Activated naive CD8-positive, alpha-beta T cell treated with anti-CD3 and anti-CD28 coated beads for 36 hours (primary cell): ENCODE data around the gene SLC12A1. TPM values are rescaled to one million over a fixed set of nuclear protein-coding genes. Genes with fewer than 3 reads are reported as not detected.

Experiments used
- DNase-seq: peaks from one replicate; pipeline ENCODE4 v3.0.0; 2021
- H3K27ac Mint-ChIP-seq: one replicate; pipeline ENCODE4 v1.8.0; 2022; ENCODE audit warnings: mild to moderate bottlenecking, moderate library complexity, mixed read lengths
- H3K27me3 Mint-ChIP-seq: one replicate; pipeline ENCODE4 v1.8.0; 2022; ENCODE audit warnings: mild to moderate bottlenecking, mixed read lengths
- H3K36me3 Mint-ChIP-seq: one replicate; pipeline ENCODE4 v1.8.0; 2021; ENCODE audit warnings: mild to moderate bottlenecking, mixed read lengths
- H3K4me1 Mint-ChIP-seq: one replicate; pipeline ENCODE4 v1.8.0; 2021; ENCODE audit warnings: mixed read lengths
- H3K4me3 Mint-ChIP-seq: one replicate; pipeline ENCODE4 v1.8.0; 2022; ENCODE audit warnings: mild to moderate bottlenecking, moderate library complexity, mixed read lengths
- H3K9me3 Mint-ChIP-seq: one replicate; pipeline ENCODE4 v1.8.0; 2022; ENCODE audit warnings: mixed read lengths
- total RNA-seq, 2 experiments: library from RNA; stranded (reverse); gene quantifications; one replicate each; pipeline ENCODE4 v1.2.3, GENCODE V29; 2021

SLC12A1 gene
- total RNA-seq, 2 experiments from 2014 or later, result not detected

GRCh38 chr15:48273049-48273448, 66.9 kb downstream of the SLC12A1 start:
- Mint-ChIP-seq H3K9me3 (no peaks in the 10 kb centered on the region), H3K27ac (no peak overlapping the region), H3K4me3 (no peak overlapping the region), H3K36me3 (no peaks in the 10 kb centered on the region), H3K4me1 (no peaks in the 10 kb centered on the region), H3K27me3 (peaks cover 7% of the 10 kb centered on the region)
- DNase-seq, result no peak

GRCh38 chr15:48278666-48279065, 72.6 kb downstream of the SLC12A1 start:
- Mint-ChIP-seq H3K36me3 (no peaks in the 10 kb centered on the region), H3K4me3 (no peak overlapping the region), H3K27ac (no peak overlapping the region), H3K27me3 (no peaks in the 10 kb centered on the region), H3K4me1 (no peaks in the 10 kb centered on the region), H3K9me3 (no peaks in the 10 kb centered on the region)
- DNase-seq, result no peak

GRCh38 chr15:48279608-48280007, 73.5 kb downstream of the SLC12A1 start:
- DNase-seq, result no peak
- H3K27me3 Mint-ChIP-seq, result no peaks in the 10 kb centered on the region
- H3K4me3 Mint-ChIP-seq, result no peak overlapping the region
- no peak overlapping the region for H3K27ac Mint-ChIP-seq
- H3K4me1 Mint-ChIP-seq, result no peaks in the 10 kb centered on the region
- H3K9me3 Mint-ChIP-seq, result no peaks in the 10 kb centered on the region
- no peaks in the 10 kb centered on the region for H3K36me3 Mint-ChIP-seq

GRCh38 chr15:48281674-48282073, 75.6 kb downstream of the SLC12A1 start:
- peaks cover 7% of the 10 kb centered on the region for H3K4me1 Mint-ChIP-seq
- H3K4me3 Mint-ChIP-seq, result no peak overlapping the region
- H3K36me3 Mint-ChIP-seq, result no peaks in the 10 kb centered on the region
- no peak for DNase-seq
- no peaks in the 10 kb centered on the region for H3K9me3 Mint-ChIP-seq
- peaks cover 4% of the 10 kb centered on the region for H3K27me3 Mint-ChIP-seq
- H3K27ac Mint-ChIP-seq, result no peak overlapping the region

- H3K27ac Mint-ChIP-seq, result no peak overlapping the region
- no peak overlapping the region for H3K4me3 Mint-ChIP-seq
- no peaks in the 10 kb centered on the region for H3K9me3 Mint-ChIP-seq
- H3K36me3 Mint-ChIP-seq, result no peaks in the 10 kb centered on the region
- H3K27me3 Mint-ChIP-seq, result peaks cover 4% of the 10 kb centered on the region
- H3K4me1 Mint-ChIP-seq, result peaks cover 7% of the 10 kb centered on the region
- DNase-seq, result no peak
These were observed 76.1 kb downstream of the SLC12A1 start for GRCh38 chr15:48282216-48282615.

- Mint-ChIP-seq H3K27me3 (peaks cover 4% of the 10 kb centered on the region), H3K4me1 (peaks cover 7% of the 10 kb centered on the region), H3K27ac (no peak overlapping the region), H3K36me3 (no peaks in the 10 kb centered on the region), H3K4me3 (no peak overlapping the region), H3K9me3 (no peaks in the 10 kb centered on the region)
- DNase-seq, result no peak
These were observed 77.5 kb downstream of the SLC12A1 start for GRCh38 chr15:48283396-48284145.

GRCh38 chr15:48285329-48286214, 79.5 kb downstream of the SLC12A1 start:
- Mint-ChIP-seq H3K27me3 (peaks cover 4% of the 10 kb centered on the region), H3K27ac (no peak overlapping the region), H3K9me3 (no peaks in the 10 kb centered on the region), H3K4me1 (peaks cover 7% of the 10 kb centered on the region), H3K36me3 (no peaks in the 10 kb centered on the region), H3K4me3 (no peak overlapping the region)
- DNase-seq, result peak; percentile 22

- no peak overlapping the region for H3K4me3 Mint-ChIP-seq
- H3K36me3 Mint-ChIP-seq, result no peaks in the 10 kb centered on the region
- DNase-seq, result no peak
- peaks cover 4% of the 10 kb centered on the region for H3K27me3 Mint-ChIP-seq
- no peaks in the 10 kb centered on the region for H3K9me3 Mint-ChIP-seq
- peaks cover 7% of the 10 kb centered on the region for H3K4me1 Mint-ChIP-seq
- H3K27ac Mint-ChIP-seq, result no peak overlapping the region
These were observed 83.5 kb downstream of the SLC12A1 start for GRCh38 chr15:48289628-48290027.

- DNase-seq, result no peak
- Mint-ChIP-seq H3K9me3 (no peaks in the 10 kb centered on the region), H3K27ac (no peak overlapping the region), H3K36me3 (no peaks in the 10 kb centered on the region), H3K4me3 (no peak overlapping the region), H3K4me1 (no peaks in the 10 kb centered on the region), H3K27me3 (no peaks in the 10 kb centered on the region)
These were observed 86.4 kb downstream of the SLC12A1 start for GRCh38 chr15:48292458-48292857.

GRCh38 chr15:48297668-48298067, 91.6 kb downstream of the SLC12A1 start:
- Mint-ChIP-seq H3K36me3 (no peaks in the 10 kb centered on the region), H3K27ac (no peak overlapping the region)

GRCh38 chr15:48298914-48299313, 92.8 kb downstream of the SLC12A1 start:
- H3K9me3 Mint-ChIP-seq, result no peaks in the 10 kb centered on the region
- no peaks in the 10 kb centered on the region for H3K36me3 Mint-ChIP-seq
- DNase-seq, result no peak
- H3K27ac Mint-ChIP-seq, result no peak overlapping the region
- no peaks in the 10 kb centered on the region for H3K27me3 Mint-ChIP-seq
- no peak overlapping the region for H3K4me3 Mint-ChIP-seq
- H3K4me1 Mint-ChIP-seq, result no peaks in the 10 kb centered on the region

More at GRCh38 chr15:48297668-48298067, 91.6 kb downstream of the SLC12A1 start:
- Mint-ChIP-seq H3K4me3 (no peak overlapping the region), H3K4me1 (no peaks in the 10 kb centered on the region), H3K9me3 (no peaks in the 10 kb centered on the region), H3K27me3 (no peaks in the 10 kb centered on the region)
- no peak for DNase-seq

GRCh38 chr15:48300038-48300437, 93.9 kb downstream of the SLC12A1 start:
- no peaks in the 10 kb centered on the region for H3K4me1 Mint-ChIP-seq
- no peaks in the 10 kb centered on the region for H3K36me3 Mint-ChIP-seq
- no peak overlapping the region for H3K4me3 Mint-ChIP-seq
- H3K9me3 Mint-ChIP-seq, result no peaks in the 10 kb centered on the region
- H3K27me3 Mint-ChIP-seq, result no peaks in the 10 kb centered on the region
- H3K27ac Mint-ChIP-seq, result no peak overlapping the region
- DNase-seq, result no peak

- Mint-ChIP-seq H3K4me3 (no peak overlapping the region), H3K9me3 (no peaks in the 10 kb centered on the region), H3K36me3 (no peaks in the 10 kb centered on the region), H3K27me3 (no peaks in the 10 kb centered on the region), H3K4me1 (no peaks in the 10 kb centered on the region), H3K27ac (no peak overlapping the region)
- no peak for DNase-seq
These were observed 98.3 kb downstream of the SLC12A1 start for GRCh38 chr15:48304398-48304797.

- H3K27me3 Mint-ChIP-seq, result no peaks in the 10 kb centered on the region
- H3K36me3 Mint-ChIP-seq, result no peaks in the 10 kb centered on the region
- H3K27ac Mint-ChIP-seq, result no peak overlapping the region
- no peaks in the 10 kb centered on the region for H3K4me1 Mint-ChIP-seq
- no peak for DNase-seq
- H3K9me3 Mint-ChIP-seq, result no peaks in the 10 kb centered on the region
- H3K4me3 Mint-ChIP-seq, result no peak overlapping the region
These were observed 100.5 kb downstream of the SLC12A1 start for GRCh38 chr15:48306639-48307038.

- Mint-ChIP-seq H3K27me3 (no peaks in the 10 kb centered on the region), H3K4me1 (no peaks in the 10 kb centered on the region), H3K36me3 (no peaks in the 10 kb centered on the region), H3K9me3 (no peaks in the 10 kb centered on the region), H3K27ac (no peak overlapping the region), H3K4me3 (no peak overlapping the region)
- DNase-seq, result no peak
These were observed 101.5 kb downstream of the SLC12A1 start for GRCh38 chr15:48307586-48307985.
